ENCODE results near the gene CBFA2T2.

CBFA2T2 gene

GRCh38 chr20:33545763-33546162 is 55.9 kb downstream of the CBFA2T2 start:
- TF ChIP-seq, protein P1, sequence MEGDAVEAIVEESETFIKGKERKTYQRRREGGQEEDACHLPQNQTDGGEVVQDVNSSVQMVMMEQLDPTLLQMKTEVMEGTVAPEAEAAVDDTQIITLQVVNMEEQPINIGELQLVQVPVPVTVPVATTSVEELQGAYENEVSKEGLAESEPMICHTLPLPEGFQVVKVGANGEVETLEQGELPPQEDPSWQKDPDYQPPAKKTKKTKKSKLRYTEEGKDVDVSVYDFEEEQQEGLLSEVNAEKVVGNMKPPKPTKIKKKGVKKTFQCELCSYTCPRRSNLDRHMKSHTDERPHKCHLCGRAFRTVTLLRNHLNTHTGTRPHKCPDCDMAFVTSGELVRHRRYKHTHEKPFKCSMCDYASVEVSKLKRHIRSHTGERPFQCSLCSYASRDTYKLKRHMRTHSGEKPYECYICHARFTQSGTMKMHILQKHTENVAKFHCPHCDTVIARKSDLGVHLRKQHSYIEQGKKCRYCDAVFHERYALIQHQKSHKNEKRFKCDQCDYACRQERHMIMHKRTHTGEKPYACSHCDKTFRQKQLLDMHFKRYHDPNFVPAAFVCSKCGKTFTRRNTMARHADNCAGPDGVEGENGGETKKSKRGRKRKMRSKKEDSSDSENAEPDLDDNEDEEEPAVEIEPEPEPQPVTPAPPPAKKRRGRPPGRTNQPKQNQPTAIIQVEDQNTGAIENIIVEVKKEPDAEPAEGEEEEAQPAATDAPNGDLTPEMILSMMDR (conservative IDR thresholded peaks at IDR 0.05) = no peak
- no peak for TF ChIP-seq ZFX (IDR thresholded peaks at IDR 0.05)
- H3K27ac ChIP-seq = peak overlapping the region; percentile 57

GRCh38 chr20:33549229-33549999 is 59.5 kb downstream of the CBFA2T2 start:
- H3K27ac ChIP-seq = no peak overlapping the region
- TF ChIP-seq, protein P1 (conservative IDR thresholded peaks at IDR 0.05) = no peak
- TF ChIP-seq ZFX (IDR thresholded peaks at IDR 0.05) = no peak

GRCh38 chr20:33551778-33552177 is 61.9 kb downstream of the CBFA2T2 start:
- TF ChIP-seq, protein P1 (conservative IDR thresholded peaks at IDR 0.05) = no peak
- TF ChIP-seq ZFX (IDR thresholded peaks at IDR 0.05) = no peak
- no peak overlapping the region for H3K27ac ChIP-seq

GRCh38 chr20:33552519-33552918 is 62.6 kb downstream of the CBFA2T2 start:
- no peak overlapping the region for H3K27ac ChIP-seq

GRCh38 chr20:33553516-33553915 is 63.6 kb downstream of the CBFA2T2 start:
- TF ChIP-seq, protein P1 (conservative IDR thresholded peaks at IDR 0.05) = no peak
- no peak for TF ChIP-seq ZFX (IDR thresholded peaks at IDR 0.05)
- H3K27ac ChIP-seq = no peak overlapping the region

More at GRCh38 chr20:33552519-33552918, 62.6 kb downstream of the CBFA2T2 start:
- no peak for TF ChIP-seq ZFX (IDR thresholded peaks at IDR 0.05)
- TF ChIP-seq, protein P1 (conservative IDR thresholded peaks at IDR 0.05) = no peak

- TF ChIP-seq ZFX (IDR thresholded peaks at IDR 0.05) = no peak
- TF ChIP-seq, protein P1 (conservative IDR thresholded peaks at IDR 0.05) = no peak
- H3K27ac ChIP-seq = no peak overlapping the region; the same call in 1 of the 2 replicates
Measured at GRCh38 chr20:33554914-33555420, 65.1 kb downstream of the CBFA2T2 start.

DNA sequence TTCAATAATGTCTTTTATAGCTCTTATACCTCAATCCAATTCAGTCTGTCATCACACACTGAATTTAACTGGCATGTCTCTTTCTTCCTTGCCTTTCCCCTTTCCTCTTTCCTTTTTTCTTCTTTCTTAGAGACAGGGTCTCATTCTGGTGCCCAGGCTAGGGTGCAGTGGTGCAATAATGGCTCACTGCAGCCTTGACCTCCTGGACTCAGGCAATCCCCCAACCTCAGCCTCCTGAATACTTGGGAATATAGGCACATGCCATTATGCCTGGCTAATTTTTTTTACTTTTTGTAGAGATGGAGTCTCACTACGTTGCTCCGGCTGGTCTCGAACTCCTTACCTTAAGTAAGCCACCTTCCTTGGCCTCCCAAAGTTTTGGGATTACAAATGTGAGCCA is 65.9 kb downstream of the CBFA2T2 start:
- TF ChIP-seq ZFX (IDR thresholded peaks at IDR 0.05) = no peak
- TF ChIP-seq, protein P1 (conservative IDR thresholded peaks at IDR 0.05) = no peak
- H3K27ac ChIP-seq = peak overlapping the region; percentile 26; the same call in 1 of the 2 replicates
